Stimulated activated naive CD8-positive, alpha-beta T cell treated with anti-CD3 and anti-CD28 coated beads, Interleukin-15, Interleukin-2, amounts not matched to agents 100 ng/mL and 50 ng/mL, for 24 hours (primary cell): ENCODE measurements around the gene CHD1L.

Experiments
- H3K27ac Mint-ChIP-seq: one replicate; pipeline ENCODE4 v1.8.0; 2021; ENCODE audit warnings: mild to moderate bottlenecking, mixed read lengths
- H3K27me3 Mint-ChIP-seq: one replicate; pipeline ENCODE4 v1.8.0; 2021; ENCODE audit warnings: mixed read lengths
- H3K36me3 Mint-ChIP-seq: one replicate; pipeline ENCODE4 v1.8.0; 2021; ENCODE audit warnings: low read depth, mixed read lengths
- H3K4me1 Mint-ChIP-seq: one replicate; pipeline ENCODE4 v1.8.0; 2021; ENCODE audit warnings: low read depth, mixed read lengths
- H3K4me3 Mint-ChIP-seq: one replicate; pipeline ENCODE4 v1.8.0; 2021; ENCODE audit warnings: mild to moderate bottlenecking, mixed read lengths
- H3K9me3 Mint-ChIP-seq: one replicate; pipeline ENCODE4 v1.8.0; 2021; ENCODE audit warnings: mixed read lengths

Gene CHD1L

GRCh38 chr1:147341246-147341645, 98.8 kb downstream of the CHD1L start:
- Mint-ChIP-seq H3K27me3 (peaks cover 64% of the 10 kb centered on the region), H3K4me1 (no peaks in the 10 kb centered on the region), H3K9me3 (no peaks in the 10 kb centered on the region), H3K36me3 (no peaks in the 10 kb centered on the region), H3K27ac (no peak overlapping the region), H3K4me3 (no peak overlapping the region)
